HG02642 (cell line): ENCODE data around the gene DNAH2.

Experiments
- ATAC-seq: cut with Tn5 transposase; IDR thresholded peaks from one replicate; pipeline ENCODE4 v1.9.1; 2021; ENCODE audit warnings: mild to moderate bottlenecking; ENCODE audit not compliant: unreplicated experiment, poor library complexity

DNAH2 gene

DNA sequence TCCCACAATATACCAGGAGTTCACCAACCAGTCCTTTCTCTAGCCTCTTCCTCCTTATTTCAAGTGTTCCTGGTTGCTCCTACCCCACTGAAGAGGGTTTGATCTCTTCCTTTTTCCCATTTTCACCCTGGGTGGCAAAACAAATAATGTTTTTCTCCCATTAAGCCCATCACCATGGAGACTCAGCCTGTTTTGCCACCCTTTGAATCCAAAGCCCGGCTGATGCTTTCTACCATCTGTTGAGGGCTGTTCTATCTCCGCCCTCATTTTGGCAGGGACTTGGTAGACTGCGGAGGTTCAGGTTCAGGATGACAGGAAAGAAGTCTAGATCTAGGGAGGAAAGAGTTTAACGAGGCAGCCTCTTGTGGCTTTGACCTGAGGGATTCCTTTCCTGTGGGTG lies 2.6 kb downstream of the DNAH2 start:
- ATAC-seq: no peak

DNA sequence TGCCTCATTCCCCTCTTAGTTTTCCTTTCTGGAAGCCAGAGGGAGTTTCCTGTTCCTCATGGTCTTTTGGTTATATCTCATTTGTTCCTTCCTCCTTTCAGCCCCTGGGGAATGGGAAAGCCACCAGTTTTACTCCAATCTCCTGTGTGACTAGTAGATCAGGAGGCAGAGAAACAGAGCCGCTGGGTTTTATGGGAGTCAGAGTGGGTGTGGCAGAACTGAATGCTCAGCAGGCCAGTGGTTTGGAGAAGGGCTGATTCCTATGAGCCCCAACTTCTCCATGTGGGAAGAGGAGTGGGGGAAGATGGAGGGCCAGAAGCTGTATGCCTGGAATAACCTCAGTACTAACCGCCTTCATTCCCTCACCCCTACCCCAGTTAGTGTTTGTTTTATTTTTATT lies 4.1 kb downstream of the DNAH2 start:
- no peak for ATAC-seq

DNA sequence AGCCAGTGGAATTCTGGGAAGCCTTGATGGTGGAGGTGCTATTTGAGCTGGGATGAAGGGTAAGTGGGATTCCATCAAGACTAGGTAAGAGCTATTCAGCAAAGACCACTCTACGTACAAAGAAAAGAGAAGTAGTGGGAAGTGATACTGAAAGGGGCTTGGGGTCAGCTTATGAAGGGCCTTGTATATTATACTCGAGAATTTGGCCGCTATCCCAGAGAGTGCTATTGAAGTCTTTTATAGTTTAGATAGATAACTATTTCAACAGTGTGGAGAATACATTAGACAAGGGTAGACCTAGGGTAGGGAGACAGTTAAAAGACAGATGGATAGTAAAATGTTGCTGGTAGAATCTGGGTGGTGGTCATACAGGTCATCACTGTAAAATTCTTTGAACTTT lies 10.3 kb downstream of the DNAH2 start:
- ATAC-seq: no peak

GRCh38 chr17:7729816-7730215 lies 12.3 kb downstream of the DNAH2 start:
- ATAC-seq: no peak

- ATAC-seq: no peak
Observed at GRCh38 chr17:7732981-7733539, 15.5 kb downstream of the DNAH2 start.

DNA sequence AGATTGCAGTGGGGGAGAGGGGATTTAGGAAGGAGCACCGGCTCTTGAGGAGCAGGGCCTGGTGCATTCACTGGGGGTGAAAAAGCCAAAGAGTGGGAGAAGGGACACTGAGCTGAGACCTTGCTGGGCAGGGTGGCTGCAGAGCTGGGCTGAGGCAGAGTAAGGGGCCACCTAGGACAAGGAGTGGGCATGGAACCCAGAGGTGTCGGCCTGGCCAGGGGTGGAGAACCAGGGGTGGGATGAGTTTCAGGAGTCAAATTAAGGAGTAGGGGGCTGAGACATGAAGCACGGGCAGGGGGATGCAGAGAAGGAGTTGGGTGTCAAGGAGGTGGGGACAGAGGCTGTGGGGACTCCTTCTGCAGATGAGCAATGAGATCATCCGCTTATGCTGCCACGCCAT lies 20.1 kb downstream of the DNAH2 start:
- ATAC-seq: no peak

- ATAC-seq: no peak
Observed at GRCh38 chr17:7739746-7740145, 22.2 kb downstream of the DNAH2 start.

DNA sequence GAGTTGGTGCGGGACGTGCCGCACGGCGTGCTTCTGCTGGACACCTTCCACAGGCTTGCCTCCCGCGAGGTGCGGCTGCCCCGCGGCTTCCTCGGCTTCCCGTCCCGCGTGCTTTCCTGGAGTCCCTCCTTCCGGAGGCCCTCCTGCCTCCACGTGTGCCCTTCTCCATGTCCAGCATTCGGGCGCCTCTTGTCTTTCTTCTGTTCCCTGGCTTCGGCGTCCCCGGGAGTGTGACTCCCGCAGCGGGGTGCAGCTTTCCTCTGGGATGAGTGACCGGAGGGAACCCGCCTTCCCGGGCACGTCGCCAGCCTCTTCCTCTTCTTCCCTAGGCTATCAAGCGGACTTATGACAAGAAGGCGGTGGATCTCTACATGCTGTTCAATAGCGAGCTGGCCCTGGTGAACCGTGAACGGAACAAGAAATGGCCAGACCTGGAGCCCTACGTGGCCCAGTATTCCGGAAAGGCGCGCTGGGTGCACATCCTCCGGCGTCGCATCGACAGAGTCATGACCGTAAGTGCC lies 23.0 kb downstream of the DNAH2 start:
- no peak for ATAC-seq

GRCh38 chr17:7742729-7743128 lies 25.2 kb downstream of the DNAH2 start:
- ATAC-seq: no peak

GRCh38 chr17:7744416-7744815 lies 26.9 kb downstream of the DNAH2 start:
- ATAC-seq: no peak

DNA sequence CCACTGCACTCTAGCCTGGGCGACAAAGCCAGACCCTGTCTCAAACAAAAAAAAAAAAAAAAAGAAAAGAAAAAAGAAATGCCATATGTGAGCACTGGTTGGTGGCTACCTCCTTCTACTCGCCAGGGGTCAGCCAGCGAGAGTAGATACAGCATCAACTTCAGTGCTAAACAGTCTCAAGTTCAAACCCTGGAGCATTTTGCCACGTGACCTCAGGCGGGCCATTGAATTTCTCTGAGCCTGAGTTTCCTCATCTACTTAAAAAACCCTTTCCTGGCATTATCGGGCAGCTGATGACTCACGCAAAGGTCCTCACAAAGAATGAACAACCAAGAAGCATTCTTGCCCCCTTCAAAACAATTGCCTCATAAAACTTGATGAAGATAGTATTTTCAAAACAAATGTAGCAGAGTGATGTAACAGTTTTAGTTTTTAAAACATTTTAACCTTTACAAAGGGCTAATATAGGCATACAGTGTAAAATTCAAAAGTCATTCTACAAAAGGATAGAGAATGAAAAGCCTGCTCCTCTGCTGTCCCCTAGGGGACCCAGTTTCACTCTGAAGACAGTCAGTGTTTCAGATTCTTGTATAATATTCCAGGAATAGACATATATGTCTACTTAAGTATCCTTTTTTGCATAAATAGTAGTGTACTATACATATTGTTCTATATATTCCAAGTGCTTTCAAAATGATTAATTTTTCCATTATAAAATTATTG lies 28.4 kb downstream of the DNAH2 start:
- ATAC-seq: no peak

DNA sequence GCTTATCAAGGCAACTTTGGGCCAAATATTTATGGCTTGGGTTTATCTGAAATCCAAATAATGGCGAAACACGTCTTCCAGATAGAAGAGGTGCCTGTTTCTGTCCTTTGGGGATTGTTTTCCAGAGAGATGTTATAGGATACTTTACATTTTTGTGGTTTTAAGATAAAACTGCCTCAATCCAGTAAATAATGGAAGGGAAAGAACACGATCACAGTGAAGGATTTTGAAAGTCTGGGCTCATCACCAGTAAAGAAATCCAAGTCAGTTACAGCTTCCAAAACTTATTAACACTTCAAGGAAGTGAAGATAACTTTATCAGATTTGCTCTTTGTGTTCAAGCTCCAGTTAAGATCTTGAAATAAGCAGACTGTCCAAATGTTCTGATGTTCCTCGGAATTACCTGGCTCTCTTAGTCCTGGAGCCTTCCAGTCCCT lies 30.1 kb downstream of the DNAH2 start:
- no peak for ATAC-seq

GRCh38 chr17:7748076-7748775 lies 30.7 kb downstream of the DNAH2 start:
- no peak for ATAC-seq

- ATAC-seq: no peak
Observed at GRCh38 chr17:7750321-7750821, 32.8 kb downstream of the DNAH2 start.

DNA sequence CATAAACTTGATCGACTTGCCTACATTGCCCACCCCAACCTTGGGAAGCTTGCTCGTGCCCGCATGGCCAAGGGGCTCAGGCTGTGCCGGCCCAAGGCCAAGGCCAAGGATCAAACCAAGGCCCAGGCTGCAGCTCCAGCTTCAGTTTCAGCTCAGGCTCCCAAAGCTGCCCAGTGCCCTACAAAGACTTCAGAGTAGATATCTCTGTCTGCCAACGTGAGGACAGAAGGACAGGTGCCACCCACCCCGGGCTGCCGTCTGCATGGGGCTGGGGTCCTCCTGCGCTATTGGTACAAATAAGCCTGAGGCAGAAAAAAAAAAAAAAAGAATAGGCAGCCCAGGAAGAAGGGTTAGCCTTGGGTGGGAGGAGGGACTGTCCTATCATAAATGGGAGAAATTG lies 37.1 kb downstream of the DNAH2 start:
- ATAC-seq: no peak

DNA sequence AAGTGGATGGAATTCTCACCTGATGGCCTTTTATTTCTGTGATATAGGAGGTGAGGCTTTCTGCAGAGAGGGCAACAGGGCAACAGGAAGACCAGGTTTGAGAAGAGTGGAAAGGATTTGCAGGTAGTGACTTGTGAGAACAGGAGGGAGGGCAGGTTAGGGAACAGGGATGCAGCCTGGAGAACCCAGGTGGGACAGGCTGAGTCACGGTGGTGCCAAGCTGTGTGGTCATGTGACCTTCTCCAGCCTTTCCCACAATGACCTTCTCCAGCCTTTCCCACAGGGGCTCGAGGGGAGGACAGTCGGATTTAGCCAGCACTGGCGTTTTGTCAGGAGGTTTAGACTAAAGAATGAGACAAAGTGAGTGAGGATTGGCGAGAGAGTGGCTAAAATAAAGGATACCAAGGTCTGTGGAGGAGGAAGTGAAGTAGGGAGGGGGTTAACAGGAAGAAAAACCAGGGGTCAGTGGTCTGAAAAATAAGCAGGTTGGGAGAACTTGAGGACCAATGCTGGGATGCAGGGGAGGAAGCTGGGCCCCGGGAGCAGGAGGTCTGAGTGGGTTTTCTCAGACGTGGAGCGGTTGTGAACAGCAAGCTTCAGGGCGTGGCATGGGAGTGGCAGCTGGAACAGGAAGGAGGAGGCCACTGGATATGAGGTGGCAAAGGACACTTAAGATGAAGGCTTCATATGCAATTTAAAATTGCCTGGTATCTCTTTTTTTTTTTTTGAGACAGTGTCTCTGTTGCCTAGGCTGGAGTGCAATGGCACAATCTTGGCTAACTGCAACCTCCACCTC lies 37.7 kb downstream of the DNAH2 start:
- no peak for ATAC-seq

DNA sequence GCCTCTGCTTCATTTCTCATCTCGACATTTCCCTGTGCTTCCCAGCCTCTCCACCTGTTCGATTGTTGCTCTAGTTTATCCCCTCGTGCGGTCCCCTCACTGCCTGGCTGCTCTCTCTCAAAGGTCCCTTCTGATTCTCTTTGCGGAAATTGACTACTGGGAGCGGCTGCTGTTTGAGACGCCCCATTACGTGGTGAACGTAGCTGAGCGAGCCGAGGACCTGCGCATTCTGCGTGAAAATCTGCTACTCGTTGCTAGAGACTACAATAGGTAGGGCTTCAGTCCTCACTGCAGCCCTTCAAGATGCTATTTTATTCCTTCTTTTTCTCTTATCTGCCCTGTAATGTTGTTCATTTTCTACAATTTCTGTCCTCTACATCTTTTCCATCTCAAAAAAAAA lies 39.4 kb downstream of the DNAH2 start:
- no peak for ATAC-seq

- no peak for ATAC-seq
Observed at GRCh38 chr17:7763919-7764318, 46.4 kb downstream of the DNAH2 start.

- ATAC-seq: no peak
Observed at GRCh38 chr17:7767004-7767403, 49.5 kb downstream of the DNAH2 start.

GRCh38 chr17:7767405-7768021 lies 50.0 kb downstream of the DNAH2 start:
- no peak for ATAC-seq
